HG02970 (cell line): ENCODE data around the gene SACS.

Experiments used
- ATAC-seq: cut with Tn5 transposase; IDR thresholded peaks from one replicate; pipeline ENCODE4 v1.9.1; 2021; ENCODE audit warnings: mild to moderate bottlenecking, moderate library complexity, moderate number of reproducible peaks; ENCODE audit not compliant: unreplicated experiment, low FRiP score

The SACS gene

GRCh38 chr13:23372264-23372906 lies 61.1 kb downstream of the SACS start:
- ATAC-seq = no peak

GRCh38 chr13:23367907-23368306 lies 65.6 kb downstream of the SACS start:
- no peak for ATAC-seq

GRCh38 chr13:23365652-23366051 lies 67.8 kb downstream of the SACS start:
- no peak for ATAC-seq

- ATAC-seq = no peak
These were observed 73.6 kb downstream of the SACS start for GRCh38 chr13:23359882-23360281.

- ATAC-seq = no peak
These were observed 76.2 kb downstream of the SACS start for GRCh38 chr13:23357349-23357748.

GRCh38 chr13:23356368-23356767 lies 77.1 kb downstream of the SACS start:
- no peak for ATAC-seq

- no peak for ATAC-seq
These were observed 79.0 kb downstream of the SACS start for GRCh38 chr13:23354520-23354919.

GRCh38 chr13:23352161-23352560 lies 81.3 kb downstream of the SACS start:
- ATAC-seq = no peak

GRCh38 chr13:23350009-23350408 lies 83.5 kb downstream of the SACS start:
- no peak for ATAC-seq

- no peak for ATAC-seq
These were observed 84.2 kb downstream of the SACS start for GRCh38 chr13:23349161-23349897.

- ATAC-seq = no peak
These were observed 85.0 kb downstream of the SACS start for GRCh38 chr13:23348262-23349127.

- ATAC-seq = no peak
These were observed 85.9 kb downstream of the SACS start for GRCh38 chr13:23347601-23348000.

GRCh38 chr13:23344931-23345595 lies 88.4 kb downstream of the SACS start:
- ATAC-seq = no peak

- ATAC-seq = no peak
These were observed 94.3 kb downstream of the SACS start for GRCh38 chr13:23339225-23339624.

- no peak for ATAC-seq
These were observed 103.1 kb downstream of the SACS start for GRCh38 chr13:23330356-23330755.

- ATAC-seq = no peak
These were observed 108.3 kb downstream of the SACS start for GRCh38 chr13:23325191-23325590.

GRCh38 chr13:23323946-23324709 lies 109.4 kb downstream of the SACS start:
- ATAC-seq = no peak

GRCh38 chr13:23322353-23323336 lies 110.9 kb downstream of the SACS start:
- ATAC-seq = no peak
